ENCODE measurements around the gene CCDC183.
"Not testable (repeated sequence)": the region's sequence is repeated elsewhere in the genome, so short reads cannot be mapped to it uniquely, and the experiment has no call there.

DNA sequence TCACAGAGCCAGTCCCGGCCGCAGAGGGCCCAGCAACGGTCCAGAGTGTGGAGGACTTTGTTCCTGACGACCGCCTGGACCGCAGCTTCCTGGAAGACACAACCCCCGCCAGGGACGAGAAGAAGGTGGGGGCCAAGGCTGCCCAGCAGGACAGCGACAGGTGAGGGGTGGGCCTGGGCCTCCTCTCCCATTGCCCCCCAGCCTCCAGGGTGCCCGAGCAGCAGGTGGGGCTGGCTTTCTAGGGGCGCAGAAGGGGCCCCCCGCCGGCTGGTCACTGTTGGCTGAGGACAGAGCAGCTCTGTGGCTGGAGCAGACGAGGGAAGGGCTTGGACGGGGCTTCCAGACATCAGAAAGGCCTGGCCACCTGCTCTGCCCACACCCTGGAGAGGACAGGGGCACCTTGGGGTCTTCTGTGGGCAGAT is 41.7 kb downstream of the CCDC183 start:
- not testable (repeated sequence) for TF ChIP-seq EP300, POLR2AphosphoS5 (IDR thresholded peaks at IDR 0.05)

All from suprapubic skin (tissue), 4 donors.